HepG2 (cell line): Measurements from ENCODE around the gene POLR2B. TPM values are rescaled to one million over a fixed set of nuclear protein-coding genes. Genes with fewer than 3 reads are reported as not detected.

ENCODE experiments used
- ATAC-seq: fragments of 200-7000 bp; cut with Tn5 transposase; 3 replicates; pipeline ENCODE4 v1.9.1; 2020; ENCODE audit warnings: mild to moderate bottlenecking, moderate library complexity
- Bru-seq: library from RNA; stranded (reverse); fragments of 400-500 nt; gene quantifications from one replicate; lab custom pipeline; 2021; lab: Mats Ljungman, UMichigan
- BruChase-seq, 2 experiments: library from RNA; stranded (reverse); fragments of 400-500 nt; gene quantifications; one replicate each; lab custom pipeline; 2021; lab: Mats Ljungman, UMichigan
- BruUV-seq: library from RNA; stranded (reverse); fragments of 400-500 nt; replicated peaks from 2 replicates; lab custom pipeline; 2021; lab: Mats Ljungman, UMichigan
- CTCF ChIA-PET: fragments of 300-600 bp; formaldehyde crosslinking; extraction: SDS; loops from one replicate; lab custom pipeline; 2021; ENCODE audit warnings: low total read pairs, inconsistent platforms, low intra/inter-chr PET ratio; lab: Yijun Ruan, JAX
- POLR2A ChIA-PET: fragments of 350-600 bp; sonication (Branson Sonifier 250); formaldehyde crosslinking; loops from one replicate; lab custom pipeline; 2020; ENCODE audit warnings: antibody characterized with exemption, inconsistent platforms; lab: Yijun Ruan, JAX
- DNase-seq: peaks from one replicate; pipeline ENCODE4 v3.0.0-alpha.2; 2015; ENCODE audit warnings: low spot score
- FAIRE-seq: peaks from 3 replicates; lab custom pipeline; 2011; peaks lifted over from hg19 to GRCh38; lab: Jason Lieb, UNC
- H2AFZ ChIP-seq: one replicate; pipeline ENCODE4 v1.6.1; 2011; ENCODE audit warnings: low read length, inconsistent platforms
- H3K27ac ChIP-seq: fragments of 300-600 bp; 3 replicates; pipeline ENCODE4 v1.8.0; 2011; ENCODE audit warnings: mixed run types, mild to moderate bottlenecking, mixed read lengths, low read length, inconsistent platforms; ENCODE audit not compliant: insufficient read depth; ENCODE audit errors: extremely low read length
- H3K27me3 ChIP-seq, 2 experiments: fragments of 200-600 bp in 1 of 2; 2 replicates in 1 of 2; 3 replicates in 1 of 2; pipeline versions ENCODE4 v1.6.0 to v1.8.0; 2011; ENCODE audit warnings: low read length in 2 of 2, mild to moderate bottlenecking in 2 of 2, moderate library complexity in 2 of 2, inconsistent platforms in 1 of 2; ENCODE audit not compliant: insufficient read depth in 2 of 2, control insufficient read depth in 1 of 2
- H3K36me3 ChIP-seq, 2 experiments: fragments of 200-600 bp in 1 of 2; replicated peaks in 1 of 2; 2 replicates in 1 of 2; 3 replicates in 1 of 2; pipeline versions ENCODE4 v1.5.1 to v1.8.0; 2011; ENCODE audit warnings: low read length in 2 of 2, inconsistent platforms in 1 of 2; ENCODE audit not compliant: insufficient read depth in 2 of 2, control insufficient read depth in 1 of 2
- H3K4me1 ChIP-seq: 2 replicates; pipeline ENCODE4 v1.5.1; 2012; ENCODE audit warnings: low read length, inconsistent platforms; ENCODE audit not compliant: insufficient read depth
- H3K4me2 ChIP-seq: 2 replicates; pipeline ENCODE4 v1.6.0; 2011; ENCODE audit warnings: low read depth, low read length, inconsistent platforms
- H3K4me3 ChIP-seq, 3 experiments: fragments of 200-600 bp in 1 of 3; sonication (generic), shearing (Covaris generic) in 1 of 3; replicated peaks in 1 of 3; 2 replicates each; pipeline ENCODE4 v1.5.1; 2011 to 2016; ENCODE audit warnings: low read length in 3 of 3, inconsistent platforms in 2 of 3, low read depth in 2 of 3, mild to moderate bottlenecking in 2 of 3, control low read depth in 1 of 3, mixed read lengths in 1 of 3; ENCODE audit not compliant: insufficient read depth in 1 of 3
- H3K79me2 ChIP-seq: one replicate; pipeline ENCODE4 v1.6.1; 2011; ENCODE audit warnings: low read length, inconsistent platforms; ENCODE audit not compliant: insufficient read depth
- H3K9ac ChIP-seq: 2 replicates; pipeline ENCODE4 v1.6.0; 2011; ENCODE audit warnings: mild to moderate bottlenecking, low read depth, low read length, inconsistent platforms; ENCODE audit not compliant: insufficient read depth
- H3K9me3 ChIP-seq: 2 replicates; pipeline ENCODE4 v1.5.1; 2012; ENCODE audit warnings: mild to moderate bottlenecking, low read length
- H4K20me1 ChIP-seq: 2 replicates; pipeline ENCODE4 v1.6.0; 2011; ENCODE audit warnings: inconsistent platforms, mild to moderate bottlenecking, low read length, moderate library complexity; ENCODE audit not compliant: insufficient read depth
- DZIP1 ChIP-seq: sonication (generic); formaldehyde crosslinking; IDR thresholded peaks from 2 replicates; pipeline ENCODE4 v1.5.0; 2020; ENCODE audit warnings: mild to moderate bottlenecking, missing genetic modification reagents
- GMEB1 ChIP-seq: sonication (generic); formaldehyde crosslinking; IDR thresholded peaks from 2 replicates; pipeline ENCODE4 v1.5.1; 2020; ENCODE audit warnings: missing genetic modification reagents, mild to moderate bottlenecking, borderline replicate concordance
- NAIF1 ChIP-seq: sonication (generic); formaldehyde crosslinking; IDR thresholded peaks from 2 replicates; pipeline ENCODE4 v1.5.0; 2020; ENCODE audit warnings: mild to moderate bottlenecking, missing genetic modification reagents, borderline replicate concordance
- POLR2A ChIP-seq, 2 experiments: IDR thresholded peaks; 2 replicates each; pipeline ENCODE4 v1.6.1; 2011; ENCODE audit warnings: low read depth in 2 of 2, low read length in 2 of 2, mild to moderate bottlenecking in 1 of 2, moderate library complexity in 1 of 2; ENCODE audit not compliant: insufficient read depth in 1 of 2
- POLR2G ChIP-seq: fragments of 200-400 bp; formaldehyde crosslinking; IDR thresholded peaks from 2 replicates; pipeline ENCODE4 v1.6.1; 2018; ENCODE audit warnings: mild to moderate bottlenecking, low read depth, low read length, moderate library complexity
- TEAD3 ChIP-seq: optimal IDR thresholded peaks from 2 replicates; pipeline ENCODE3; 2016; ENCODE audit warnings: borderline replicate concordance
- ZNF10 ChIP-seq: sonication (generic); formaldehyde crosslinking; IDR thresholded peaks from 2 replicates; pipeline ENCODE4 v1.4.0; 2020; ENCODE audit warnings: mild to moderate bottlenecking, low read depth, missing genetic modification reagents, borderline replicate concordance
- ZNF143 ChIP-seq: sonication (generic); formaldehyde crosslinking; IDR thresholded peaks from 2 replicates; pipeline ENCODE4 v1.4.0; 2020; ENCODE audit warnings: missing genetic modification reagents
- ZNF782 ChIP-seq: sonication (generic); formaldehyde crosslinking; IDR thresholded peaks from 2 replicates; pipeline ENCODE4 v1.4.0; 2020; ENCODE audit warnings: missing genetic modification reagents, mild to moderate bottlenecking, borderline replicate concordance
- WGBS: methylation state at CpG from one replicate; pipeline ENCODE4 v1.1.6; 2017; ENCODE audit warnings: low lambda C conversion rate; 5-methylcytosine and 5-hydroxymethylcytosine counted together
- in situ Hi-C: cut with HindIII; loops from 2 replicates; pipeline ENCODE4 v1.10.0; 2017; ENCODE audit warnings: low pct_unique_long_range_greater_than_20kb; ENCODE audit not compliant: extremely low pct_ligation_motif_present
- intact Hi-C: fragments of 100-400 bp; cut with micrococcal nuclease; formaldehyde crosslinking; loops from one replicate; pipeline ENCODE4 v1.10.0; 2022; ENCODE audit not compliant: unreplicated experiment
- long read RNA-seq, 2 experiments: library from RNA in 1 of 2; library from polyadenylated mRNA in 1 of 2; stranded (forward) in 1 of 2; unstranded in 1 of 2; transcript quantifications; one replicate each; pipeline ENCODE4 v2.0.0, GENCODE V29; 2019 to 2022
- polyA minus RNA-seq, 3 experiments: library from RNA; depleted of rRNA, polyadenylated mRNA; stranded (reverse); fragments of >200 nt; gene quantifications; 2 replicates each; pipeline ENCODE4 v1.2.3, GENCODE V29; 2011; ENCODE audit warnings: low replicate concordance in 1 of 3
- polyA plus RNA-seq, 8 experiments: library from polyadenylated mRNA; depleted of rRNA in 3 of 8; stranded (reverse) in 7 of 8; unstranded in 1 of 8; fragments of >200 nt; fragmentation: Illumina TruSeq in 4 of 8; extraction: Trizol in 4 of 8; gene quantifications; 2 replicates each; pipeline versions ENCODE4 v1.2.1 to v1.2.3, GENCODE V29; 2011 to 2016; ENCODE audit warnings: low read depth in 4 of 8, missing spikeins in 1 of 8, mixed read lengths in 1 of 8; ENCODE audit not compliant: insufficient read depth in 1 of 8
- total RNA-seq, 5 experiments: library from RNA; depleted of rRNA; stranded (reverse); fragments of >200 nt; fragmentation: Illumina TruSeq; extraction: Trizol; gene quantifications; 2 replicates each; pipeline ENCODE4 v1.2.3, GENCODE V29; 2016; ENCODE audit warnings: low read depth in 1 of 5
- TF ChIP-seq, protein P1 (sequence below): sonication (generic); formaldehyde crosslinking; IDR thresholded peaks from 2 replicates; pipeline ENCODE4 v1.8.1; 2023; ENCODE audit warnings: mild to moderate bottlenecking, moderate library complexity, missing genetic modification reagents

Gene POLR2B
- 116 and 173 TPM in 2 replicates for total RNA-seq (2016; rRNA removed; fragmentation: Illumina TruSeq; extraction: Trizol)
- total RNA-seq (2016; cell fraction: cytosol; rRNA removed; fragmentation: Illumina TruSeq; extraction: Trizol; ENCODE audit: low read depth), result 5.7 and 7.8 TPM in 2 replicates
- total RNA-seq (2016; cell fraction: insoluble cytoplasmic fraction; rRNA removed; fragmentation: Illumina TruSeq; extraction: Trizol), result 121 and 171 TPM in 2 replicates
- 17.6 and 18.4 TPM in 2 replicates for total RNA-seq (2016; cell fraction: membrane; rRNA removed; fragmentation: Illumina TruSeq; extraction: Trizol)
- total RNA-seq (2016; cell fraction: nucleus; rRNA removed; fragmentation: Illumina TruSeq; extraction: Trizol), result 86.8 and 93.4 TPM in 2 replicates
- polyA plus RNA-seq (2011; rRNA removed), result 58.8 and 70.6 TPM in 2 replicates
- 25.1 and 35.1 TPM in 2 replicates for polyA plus RNA-seq (2011; cell fraction: cytosol; rRNA removed)
- 72.0 and 99.9 TPM in 2 replicates for polyA plus RNA-seq (2011; cell fraction: nucleus; rRNA removed)
- polyA plus RNA-seq (2012), result 51.0 and 61.5 TPM in 2 replicates
- polyA plus RNA-seq (2016; cell fraction: cytosol; fragmentation: Illumina TruSeq; extraction: Trizol; ENCODE audit: low read depth), result 1.6 and 1.7 TPM in 2 replicates
- 102 and 112 TPM in 2 replicates for polyA plus RNA-seq (2016; cell fraction: insoluble cytoplasmic fraction; fragmentation: Illumina TruSeq; extraction: Trizol; ENCODE audit: low read depth)
- polyA plus RNA-seq (2016; cell fraction: membrane; fragmentation: Illumina TruSeq; extraction: Trizol; ENCODE audit: low read depth), result 4.2 and 5.0 TPM in 2 replicates
- 114 and 116 TPM in 2 replicates for polyA plus RNA-seq (2016; cell fraction: nucleus; fragmentation: Illumina TruSeq; extraction: Trizol; ENCODE audit: insufficient read depth, low read depth)
- 35.9 and 41.1 TPM in 2 replicates for polyA minus RNA-seq (2011; rRNA and poly(A)+ RNA removed; ENCODE audit: low replicate concordance)
- polyA minus RNA-seq (2011; cell fraction: cytosol; rRNA and poly(A)+ RNA removed), result 34.6 and 36.8 TPM in 2 replicates
- 84.8 and 90.8 TPM in 2 replicates for polyA minus RNA-seq (2011; cell fraction: nucleus; rRNA and poly(A)+ RNA removed)
- Bru-seq, nascent RNA, result percentile 88 among the genes with signal in this experiment
- percentile 95 among the genes with signal in this experiment for BruChase-seq, experiment 1, labeled RNA remaining after a 6-hour chase
- percentile 92 among the genes with signal in this experiment for BruChase-seq, experiment 2, labeled RNA remaining after a 2-hour chase
- long read RNA-seq, experiment 1, transcript POLR2B-201 (25 exons, 3,748 nt), result major isoform, 13 of 32 reads
- long read RNA-seq, experiment 1, partial matches to known transcripts, result 18 of 32 reads
- long read RNA-seq, experiment 1, other reads (novel, unspliced or antisense), result 1 of 32 reads
- long read RNA-seq, experiment 2, transcript POLR2B-201 (25 exons, 3,748 nt), result major isoform, 35 of 88 reads
- long read RNA-seq, experiment 2, partial matches to known transcripts, result 35 of 88 reads
- long read RNA-seq, experiment 2, other reads (novel, unspliced or antisense), result 16 of 88 reads

DNA sequence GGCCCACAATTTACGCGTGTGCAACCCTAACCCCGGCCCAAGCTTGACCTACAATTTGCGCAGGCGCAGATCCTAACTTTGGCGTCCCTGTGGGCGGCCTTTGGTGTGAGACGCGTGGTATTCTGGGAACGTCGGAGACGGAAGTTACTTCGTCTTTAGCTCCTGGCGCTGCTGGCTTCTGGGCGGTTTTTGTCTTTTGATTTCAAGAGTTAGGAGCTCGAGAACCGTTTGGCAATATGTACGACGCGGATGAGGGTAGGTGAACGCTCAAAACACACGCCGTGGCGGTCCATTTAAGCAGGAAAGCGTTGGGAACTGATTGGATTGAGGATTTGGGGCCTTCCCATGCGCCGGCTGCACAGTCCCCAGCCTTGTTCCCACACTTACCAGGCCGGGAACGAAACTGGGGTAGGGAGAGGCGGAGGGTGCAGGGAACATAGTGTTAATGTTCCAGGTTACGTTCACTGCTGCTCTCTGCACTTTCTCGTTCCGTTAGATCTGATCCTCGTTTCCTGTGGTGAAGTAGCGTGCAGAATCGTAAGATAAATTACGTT, at the start of gene POLR2B:
POLR2B (plus strand) TSS at position 147 of the 554 bp plus-strand sequence; CDS start at position 237, 90 bp downstream.
- intact Hi-C loops, result loop anchor here (5.0 kb wide), 1 partner anchor 542 kb away; the partner anchor contains the start of genes PAICS and PPAT
- BruUV-seq, result TSS peak; percentile 80
- CTCF ChIA-PET, result interaction anchor here (0.7 kb wide), 1 partner anchor 16 kb away, joined by 3 read pairs; no protein-coding TSS in a partner anchor
- peaks cover under 1% of the 10 kb centered on the region; the same call in 1 of the 2 replicates for H3K9me3 ChIP-seq
- POLR2A ChIA-PET, result interaction anchor here (0.8 to 3.5 kb wide), 11 partner anchors 9 to 592 kb away, joined by 3 to 49 read pairs (median 4); partner anchors contain the start of genes AASDH, PAICS, PPAT and REST
- peak; percentile 96 for DNase-seq
- peak within 1 kb of the TSS; percentile 88 for H3K27ac ChIP-seq
- peak; percentile 88 for FAIRE-seq
- H3K9ac ChIP-seq, result peak within 1 kb of the TSS; percentile 97
- no peak within 1 kb of the TSS for H2AFZ ChIP-seq
- H3K4me1 ChIP-seq, result peaks cover 46% of the 10 kb centered on the region
- peak; percentile 62 for ATAC-seq
- H3K4me2 ChIP-seq, result peak within 1 kb of the TSS; percentile 89
- in situ Hi-C loops, result no loop called here
- H3K79me2 ChIP-seq, result peaks cover 80% of the 10 kb centered on the region
- 2% methylated on average over 26 of the region's 37 CpGs for WGBS
- H3K27me3 ChIP-seq, result no peaks in the 10 kb centered on the region; a peak in 1 of 5 replicates
- H4K20me1 ChIP-seq, result peaks cover 33% of the 10 kb centered on the region
- H3K4me3 ChIP-seq, result peak within 1 kb of the TSS; percentile 90 to 93 (median 92)
- peaks cover 0 to 4% of the 10 kb centered on the region in 2 experiments; a peak in 4 of 5 replicates for H3K36me3 ChIP-seq
- TF ChIP-seq NAIF1 (CRISPR knock-in tag) (peak; percentile 92), TEAD3 (peak; percentile 77), POLR2A (IDR thresholded peaks at IDR 0.05; ENCODE audit: insufficient read depth in 1 of 2, low read depth in 2 of 2, low read length in 2 of 2) (peak; percentile 84 to 92; a peak in 3 of 4 replicates), ZNF143 (peak; percentile 90), POLR2G (peak; percentile 90), ZNF782 (CRISPR knock-in tag) (peak; percentile 53; the same call in 1 of the 2 replicates), DZIP1 (CRISPR knock-in tag) (no peak), GMEB1 (CRISPR knock-in tag) (peak; percentile 80), ZNF10 (no peak)
- TF ChIP-seq, protein P1, sequence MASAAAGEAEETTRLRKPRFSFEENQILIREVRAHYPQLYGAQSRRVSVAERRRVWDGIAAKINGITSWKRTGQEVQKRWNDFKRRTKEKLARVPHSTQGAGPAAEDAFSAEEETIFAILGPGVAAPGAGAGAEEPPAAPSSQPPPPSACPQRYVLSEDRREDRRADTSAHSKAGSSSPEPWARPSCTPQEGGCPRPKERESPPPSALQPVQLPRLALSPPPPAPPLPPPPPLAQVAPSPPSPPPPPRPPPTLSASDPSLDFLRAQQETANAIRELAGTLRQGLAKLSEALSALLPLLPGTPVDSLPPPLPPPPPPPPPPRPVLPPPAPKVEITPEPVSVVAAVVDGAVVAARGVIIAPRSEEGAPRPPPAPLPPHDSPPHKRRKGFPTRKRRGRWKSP (CRISPR knock-in tag), result peak; percentile 21; the same call in 1 of the 2 replicates
